GM13977 (cell line): ENCODE data around the gene TRIM3.

Experiments used
- DNase-seq: peaks from one replicate; pipeline ENCODE4 v3.0.0; 2012; ENCODE audit warnings: low spot score
- CTCF ChIP-seq: IDR thresholded peaks from 2 replicates; pipeline ENCODE4 v1.5.1; 2012; ENCODE audit warnings: mild to moderate bottlenecking, control low read depth; ENCODE audit not compliant: insufficient read depth; ENCODE audit errors: extremely low read depth, missing control alignments
- in situ Hi-C: fragments of 300-500 bp; cut with MboI; formaldehyde crosslinking; loops from one replicate; pipeline ENCODE4 v1.12.0; 2022; ENCODE audit warnings: low sequenced_read_pairs, low pct_unique_long_range_greater_than_20kb, mixed read lengths, inconsistent platforms; ENCODE audit not compliant: unreplicated experiment

The TRIM3 gene

GRCh38 chr11:6502382-6502781 lies 28.6 kb upstream of the TRIM3 start:
- in situ Hi-C loops = no loop called here
- DNase-seq = no peak
- no peak for TF ChIP-seq CTCF

GRCh38 chr11:6498544-6498943 lies 24.8 kb upstream of the TRIM3 start:
- in situ Hi-C loops = no loop called here
- TF ChIP-seq CTCF = no peak
- no peak for DNase-seq

GRCh38 chr11:6498121-6498520 lies 24.4 kb upstream of the TRIM3 start:
- DNase-seq = no peak
- in situ Hi-C loops = no loop called here
- no peak for TF ChIP-seq CTCF

DNA sequence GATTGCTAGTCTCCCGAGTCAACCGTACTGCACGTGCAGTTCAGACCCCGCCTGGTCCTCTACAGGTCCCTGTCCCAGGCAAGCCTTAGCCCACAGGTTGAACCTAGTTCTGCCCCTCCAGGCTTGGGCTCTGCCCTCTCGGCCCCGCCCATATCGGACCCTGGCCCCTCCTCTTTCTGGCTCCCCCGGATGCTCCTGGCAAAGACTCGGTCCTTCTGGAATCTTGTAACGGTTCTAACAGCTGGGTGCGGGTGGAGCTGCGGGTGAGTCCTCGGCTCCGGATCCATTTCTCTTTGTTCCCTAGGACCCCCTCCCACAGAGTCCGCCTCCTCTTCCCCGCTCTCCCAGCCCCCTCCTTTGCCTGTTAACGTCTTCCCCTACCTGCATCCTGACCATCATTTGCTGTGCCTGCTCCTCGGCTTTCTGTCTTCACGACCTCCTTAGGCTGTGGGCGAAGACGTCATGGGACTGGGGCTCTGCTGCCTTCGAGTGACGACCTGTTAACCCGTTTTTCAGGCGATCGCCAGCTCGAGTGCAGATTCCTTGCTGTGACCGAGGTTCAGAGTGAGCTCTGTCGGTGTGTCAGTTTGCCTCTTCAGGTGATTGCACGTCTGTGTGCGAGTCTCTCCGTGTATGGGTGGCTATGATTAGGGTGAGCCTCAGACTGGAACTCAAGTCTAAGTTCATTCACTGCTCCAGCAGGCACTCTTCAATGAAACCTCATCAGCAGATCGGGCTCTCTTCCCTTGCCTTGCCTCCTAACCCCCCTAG lies 23.5 kb upstream of the TRIM3 start, which contains the start of gene DNHD1:
Gene DNHD1, plus strand, starts transcription at position 212 of the 771 bp plus-strand sequence. CDS start 936 bp downstream, outside the sequence.
- no peak for DNase-seq
- TF ChIP-seq CTCF = no peak
- in situ Hi-C loops = no loop called here

GRCh38 chr11:6489306-6489705 lies 15.6 kb upstream of the TRIM3 start:
- DNase-seq = no peak
- in situ Hi-C loops = no loop called here
- no peak for TF ChIP-seq CTCF

- no peak for DNase-seq
- TF ChIP-seq CTCF = no peak
- in situ Hi-C loops = no loop called here
Measured at GRCh38 chr11:6488821-6489220, 15.1 kb upstream of the TRIM3 start.
